K562 (cell line): Measurements from ENCODE around the gene CTSH. TPM values are rescaled to one million over a fixed set of nuclear protein-coding genes. Genes with fewer than 3 reads are reported as not detected.

Experiments used
- BCL6 ChIP-seq: fragments of 250-450 bp; sonication (Bioruptor Pico); IDR thresholded peaks from 2 replicates; pipeline ENCODE4 v1.4.0; 2020
- BRF1 ChIP-seq: IDR thresholded peaks from 3 replicates; pipeline ENCODE4 v1.6.1; 2011; ENCODE audit warnings: borderline replicate concordance, mild to moderate bottlenecking; ENCODE audit not compliant: insufficient read length; ENCODE audit errors: extremely low read depth
- CBX5 ChIP-seq: IDR thresholded peaks from 2 replicates; pipeline ENCODE4 v1.6.1; 2014; ENCODE audit warnings: low read depth, borderline replicate concordance
- CEBPG ChIP-seq, 3 experiments: fragments of 200-800 bp in 1 of 3; sonication (Bioruptor generic) in 1 of 3; sonication (generic) in 1 of 3; formaldehyde crosslinking in 1 of 3; IDR thresholded peaks in 2 of 3; conservative IDR thresholded peaks in 1 of 3; 2 replicates each; pipeline versions ENCODE4 v1.6.1 to v1.8.0; 2016 to 2022; ENCODE audit warnings: missing compliant biosample characterization in 2 of 3, missing genetic modification characterization in 2 of 3, mild to moderate bottlenecking in 1 of 3, missing genetic modification reagents in 1 of 3
- ETV6 ChIP-seq, 3 experiments: fragments of 150-350 bp in 1 of 3; sonication (generic) in 1 of 3; formaldehyde crosslinking in 1 of 3; IDR thresholded peaks; 2 replicates each; pipeline versions ENCODE4 v1.6.1 to v1.8.0; 2014 to 2022; ENCODE audit warnings: borderline replicate concordance in 2 of 3, low read depth in 2 of 3, antibody characterized with exemption in 1 of 3, low read length in 1 of 3, mild to moderate bottlenecking in 1 of 3, missing genetic modification reagents in 1 of 3
- MAFK ChIP-seq: IDR thresholded peaks from 2 replicates; pipeline ENCODE4 v1.6.1; 2011; ENCODE audit warnings: low read length, improper control_type of control experiment
- MTA1 ChIP-seq: fragments of 450-650 bp; IDR thresholded peaks from 2 replicates; pipeline ENCODE4 v1.6.1; 2017; ENCODE audit warnings: borderline replicate concordance
- ZBED1 ChIP-seq: IDR thresholded peaks from 2 replicates; pipeline ENCODE4 v1.6.1; 2014
- ZNF316 ChIP-seq: fragments of 450-650 bp; IDR thresholded peaks from 2 replicates; pipeline ENCODE4 v1.6.1; 2016
- polyA plus RNA-seq, 8 experiments: library from polyadenylated mRNA; depleted of rRNA in 4 of 8; stranded (reverse) in 5 of 8; unstranded in 3 of 8; fragments of >200 nt; fragmentation: Nextera tagmentation in 2 of 8; fragmentation: Illumina TruSeq in 1 of 8; extraction: Ambion mirVana in 2 of 8; extraction: Trizol in 1 of 8; gene quantifications; 2 replicates each; pipeline versions ENCODE4 v1.2.1 to v1.2.3, GENCODE V29; 2011 to 2014; ENCODE audit warnings: inconsistent platforms in 1 of 8, missing spikeins in 1 of 8
- total RNA-seq, 7 experiments: library from RNA; depleted of rRNA in 6 of 7; stranded (reverse); fragments of >200 nt in 6 of 7; fragmentation: Illumina TruSeq in 2 of 7; extraction: Trizol in 2 of 7; gene quantifications; 2 replicates each; pipeline versions ENCODE4 v1.2.1 to v1.2.3, GENCODE V29; 2011 to 2021; ENCODE audit warnings: low replicate concordance in 1 of 7
- TF ChIP-seq, protein P1 (sequence below), 2 experiments: IDR thresholded peaks in 1 of 2; conservative IDR thresholded peaks in 1 of 2; 2 replicates each; pipeline ENCODE4 v1.6.1; 2016; ENCODE audit warnings: low read depth in 2 of 2, mild to moderate bottlenecking in 1 of 2, missing compliant biosample characterization in 1 of 2, missing genetic modification characterization in 1 of 2, moderate library complexity in 1 of 2
- TF ChIP-seq, protein P2 (sequence below): fragments of 250-450 bp; sonication (Bioruptor Pico); IDR thresholded peaks from 2 replicates; pipeline ENCODE4 v1.8.0; 2022; ENCODE audit warnings: moderate library complexity, mild to moderate bottlenecking, inconsistent platforms

CTSH gene
- total and polyA plus RNA-seq, 9 of the 15 experiments (the other 6 are each of a cell fraction or from before 2014, with no cell fraction given): 15.0 to 462 (median 173) TPM

DNA sequence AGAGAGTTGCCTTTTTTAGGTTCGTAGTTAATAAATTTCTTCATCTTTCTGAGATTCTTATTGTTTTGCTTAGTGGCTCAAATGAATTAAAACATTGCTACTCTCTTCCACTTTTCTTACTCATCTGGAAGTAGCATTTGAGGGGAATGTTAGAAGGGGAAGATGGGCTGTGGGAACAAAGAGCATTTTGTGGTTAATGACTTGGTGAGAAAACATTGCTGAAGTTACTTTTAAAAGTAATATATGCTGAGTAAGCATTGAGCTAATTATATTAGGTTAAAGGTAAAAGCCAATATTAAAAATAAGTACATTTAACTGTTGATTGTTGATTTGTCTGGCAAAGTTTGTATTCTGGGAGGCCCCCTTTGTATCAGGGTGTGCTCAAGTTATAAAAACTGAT, 66.5 kb downstream of the CTSH start (continued):
- TF ChIP-seq, protein P1, sequence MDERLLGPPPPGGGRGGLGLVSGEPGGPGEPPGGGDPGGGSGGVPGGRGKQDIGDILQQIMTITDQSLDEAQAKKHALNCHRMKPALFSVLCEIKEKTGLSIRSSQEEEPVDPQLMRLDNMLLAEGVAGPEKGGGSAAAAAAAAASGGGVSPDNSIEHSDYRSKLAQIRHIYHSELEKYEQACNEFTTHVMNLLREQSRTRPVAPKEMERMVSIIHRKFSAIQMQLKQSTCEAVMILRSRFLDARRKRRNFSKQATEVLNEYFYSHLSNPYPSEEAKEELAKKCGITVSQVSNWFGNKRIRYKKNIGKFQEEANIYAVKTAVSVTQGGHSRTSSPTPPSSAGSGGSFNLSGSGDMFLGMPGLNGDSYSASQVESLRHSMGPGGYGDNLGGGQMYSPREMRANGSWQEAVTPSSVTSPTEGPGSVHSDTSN (CRISPR knock-in tag; IDR thresholded peaks at IDR 0.05; ENCODE audit: low read depth): no peak
- TF ChIP-seq, protein P1 (tag; conservative IDR thresholded peaks at IDR 0.05; ENCODE audit: low read depth): no peak
- no peak for TF ChIP-seq BCL6
- TF ChIP-seq CEBPG (CRISPR knock-in tag; IDR thresholded peaks at IDR 0.05): no peak
- TF ChIP-seq CEBPG (tag; conservative IDR thresholded peaks at IDR 0.05 in 1 of 2, IDR thresholded peaks at IDR 0.05 in 1 of 2): no peak
- no peak for TF ChIP-seq CBX5
- no peak for TF ChIP-seq ZBED1
- no peak for TF ChIP-seq ETV6 (IDR thresholded peaks at IDR 0.05; ENCODE audit: borderline replicate concordance in 1 of 2, low read depth in 2 of 2, low read length in 1 of 2)
- TF ChIP-seq ETV6 (CRISPR knock-in tag; IDR thresholded peaks at IDR 0.05; ENCODE audit: borderline replicate concordance): no peak
- TF ChIP-seq ZNF316: peak; percentile 97
- TF ChIP-seq, protein P2, sequence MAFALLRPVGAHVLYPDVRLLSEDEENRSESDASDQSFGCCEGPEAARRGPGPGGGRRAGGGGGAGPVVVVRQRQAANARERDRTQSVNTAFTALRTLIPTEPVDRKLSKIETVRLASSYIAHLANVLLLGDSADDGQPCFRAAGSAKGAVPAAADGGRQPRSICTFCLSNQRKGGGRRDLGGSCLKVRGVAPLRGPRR (CRISPR knock-in tag): no peak
- TF ChIP-seq MAFK: peak; percentile 95
- TF ChIP-seq BRF1: no peak
- no peak for TF ChIP-seq MTA1
